B cell (primary cell): ENCODE measurements around the gene SERTAD3.

Experiments
- EZH2 ChIP-seq: IDR thresholded peaks from 2 replicates; pipeline ENCODE4 v1.6.1; 2012; ENCODE audit warnings: borderline replicate concordance, low read depth, mild to moderate bottlenecking, moderate library complexity, low read length; ENCODE audit not compliant: insufficient read depth, poor library complexity, severe bottlenecking
- TF ChIP-seq, protein P1 (sequence below): fragments of 200-600 bp; IDR thresholded peaks from one replicate; pipeline ENCODE4 v1.8.0; 2022; ENCODE audit warnings: antibody characterized with exemption, mild to moderate bottlenecking

DNA sequence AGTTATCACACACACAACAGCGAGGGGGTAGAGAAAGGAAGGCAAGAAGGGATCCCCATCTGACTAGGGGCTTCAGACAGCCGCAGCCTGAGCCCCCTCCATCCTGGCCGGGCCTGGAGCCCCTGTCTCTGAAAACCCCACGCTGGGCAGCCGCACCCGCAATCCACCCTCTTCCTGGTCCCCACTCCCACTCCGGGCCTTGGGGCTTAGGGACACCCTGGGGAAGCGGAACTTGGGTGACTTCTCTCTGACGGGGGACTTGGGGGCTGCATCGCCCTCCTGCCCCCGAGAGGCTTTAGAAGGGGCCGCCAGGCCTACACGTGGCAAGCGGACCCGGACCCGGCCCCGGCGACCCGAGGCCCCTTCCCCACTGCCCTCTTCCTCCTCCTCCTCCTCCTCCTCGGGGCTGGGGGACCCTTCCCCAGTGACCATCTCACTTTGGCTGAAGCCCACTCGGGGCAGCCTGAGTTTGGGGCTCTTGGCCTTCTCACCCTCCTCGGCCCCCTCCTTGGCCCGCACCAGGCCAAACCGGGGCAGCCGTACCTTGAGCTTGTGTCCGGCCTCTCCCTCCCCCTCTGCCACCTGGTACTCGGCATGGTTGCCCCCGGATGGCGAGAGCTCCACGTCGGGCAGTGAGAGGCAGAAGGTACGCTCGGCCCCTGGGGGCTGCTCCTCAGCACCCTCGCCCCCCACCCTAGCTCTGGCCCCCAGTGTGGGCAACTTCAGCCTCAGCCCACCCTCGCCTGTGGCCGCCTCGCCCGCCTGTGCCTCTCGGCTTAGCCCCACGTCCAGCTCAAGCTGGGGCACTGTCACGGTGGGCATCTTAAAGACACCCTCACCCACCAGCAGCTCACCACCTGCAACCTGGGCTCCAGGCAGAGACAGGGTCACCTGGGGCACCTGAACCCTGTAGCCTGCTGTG lies 50.0 kb downstream of the SERTAD3 start:
- no peak for TF ChIP-seq EZH2
- TF ChIP-seq, protein P1, sequence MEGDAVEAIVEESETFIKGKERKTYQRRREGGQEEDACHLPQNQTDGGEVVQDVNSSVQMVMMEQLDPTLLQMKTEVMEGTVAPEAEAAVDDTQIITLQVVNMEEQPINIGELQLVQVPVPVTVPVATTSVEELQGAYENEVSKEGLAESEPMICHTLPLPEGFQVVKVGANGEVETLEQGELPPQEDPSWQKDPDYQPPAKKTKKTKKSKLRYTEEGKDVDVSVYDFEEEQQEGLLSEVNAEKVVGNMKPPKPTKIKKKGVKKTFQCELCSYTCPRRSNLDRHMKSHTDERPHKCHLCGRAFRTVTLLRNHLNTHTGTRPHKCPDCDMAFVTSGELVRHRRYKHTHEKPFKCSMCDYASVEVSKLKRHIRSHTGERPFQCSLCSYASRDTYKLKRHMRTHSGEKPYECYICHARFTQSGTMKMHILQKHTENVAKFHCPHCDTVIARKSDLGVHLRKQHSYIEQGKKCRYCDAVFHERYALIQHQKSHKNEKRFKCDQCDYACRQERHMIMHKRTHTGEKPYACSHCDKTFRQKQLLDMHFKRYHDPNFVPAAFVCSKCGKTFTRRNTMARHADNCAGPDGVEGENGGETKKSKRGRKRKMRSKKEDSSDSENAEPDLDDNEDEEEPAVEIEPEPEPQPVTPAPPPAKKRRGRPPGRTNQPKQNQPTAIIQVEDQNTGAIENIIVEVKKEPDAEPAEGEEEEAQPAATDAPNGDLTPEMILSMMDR: no peak
